NCI-H524 treated with DMSO at 0.1 percent for 48 hours (cell line): ENCODE measurements around the gene MAG.
"Not testable (repeated sequence)": the region's sequence is repeated elsewhere in the genome, so short reads cannot be mapped to it uniquely, and the experiment has no call there.

Source experiments
- DNase-seq: peaks from one replicate; lab custom pipeline; 2025; lab: John Stamatoyannopoulos, UW

MAG gene

GRCh38 chr19:35281303-35281702 is 10.7 kb upstream of the MAG start:
- DNase-seq = no peak

GRCh38 chr19:35284153-35285094 is 7.5 kb upstream of the MAG start:
- DNase-seq = no peak

- DNase-seq = no peak
Observed at GRCh38 chr19:35285095-35285449, 6.9 kb upstream of the MAG start.

DNA sequence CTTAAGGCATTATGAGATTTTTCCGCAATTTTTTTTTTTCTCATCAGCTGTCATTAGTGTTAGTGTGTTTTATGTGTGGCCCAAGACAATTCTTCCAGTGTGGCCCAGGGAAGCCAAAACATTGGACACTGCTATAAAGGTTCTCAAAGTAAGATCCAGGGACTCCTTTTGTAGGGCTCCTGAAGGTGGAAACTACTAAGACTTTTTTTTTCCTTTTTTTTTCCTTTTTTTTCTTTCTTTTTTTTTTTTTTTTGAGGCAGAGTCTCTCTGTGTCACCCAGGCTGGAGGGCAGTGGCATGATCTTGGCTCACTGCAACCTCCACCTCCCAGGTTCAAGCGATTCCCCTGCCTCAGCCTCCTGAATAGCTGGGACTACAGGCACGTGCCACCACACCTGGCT is 6.5 kb upstream of the MAG start:
- DNase-seq = not testable (repeated sequence)

DNA sequence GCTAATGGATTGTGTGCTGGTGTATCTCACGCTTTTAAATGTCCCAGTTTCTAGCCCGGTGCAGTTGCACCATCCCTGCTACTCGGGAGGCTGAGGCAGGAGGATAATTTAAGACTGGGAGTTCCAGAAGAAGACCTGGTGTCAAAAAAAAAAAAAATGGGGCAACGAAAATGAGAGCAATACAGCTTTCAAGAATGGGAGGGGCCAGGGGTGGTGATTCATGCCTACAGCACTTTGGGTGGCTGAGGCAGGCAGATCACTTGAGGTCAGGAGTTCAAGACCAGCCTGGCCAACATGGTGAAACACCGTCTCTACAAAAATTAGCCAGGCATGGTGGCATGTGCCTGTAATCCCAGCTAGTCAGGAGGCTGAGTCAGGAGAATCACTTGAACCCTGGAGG is 5.9 kb upstream of the MAG start:
- DNase-seq = not testable (repeated sequence)

GRCh38 chr19:35287713-35288112 is 4.2 kb upstream of the MAG start:
- no peak for DNase-seq

DNA sequence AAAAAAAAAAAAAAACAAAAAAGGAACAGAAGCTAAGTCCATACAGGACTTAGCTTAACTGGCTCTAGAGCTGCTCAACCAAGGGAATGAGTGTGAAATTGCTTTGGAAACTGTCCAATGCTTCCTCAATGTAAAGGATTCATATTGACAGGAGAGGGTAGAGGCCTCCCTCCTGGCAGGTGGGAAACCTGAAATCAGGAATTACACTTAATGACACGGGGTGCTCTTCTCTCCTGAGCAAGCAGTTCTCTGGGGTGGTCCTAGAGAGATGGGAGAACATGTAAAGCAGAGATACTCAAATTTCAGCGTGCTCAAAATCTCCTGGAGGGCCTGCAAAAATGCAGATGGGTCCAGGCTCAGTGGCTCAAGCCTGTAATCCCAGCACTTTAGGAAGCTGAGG is 3.6 kb upstream of the MAG start:
- DNase-seq = no peak

DNA sequence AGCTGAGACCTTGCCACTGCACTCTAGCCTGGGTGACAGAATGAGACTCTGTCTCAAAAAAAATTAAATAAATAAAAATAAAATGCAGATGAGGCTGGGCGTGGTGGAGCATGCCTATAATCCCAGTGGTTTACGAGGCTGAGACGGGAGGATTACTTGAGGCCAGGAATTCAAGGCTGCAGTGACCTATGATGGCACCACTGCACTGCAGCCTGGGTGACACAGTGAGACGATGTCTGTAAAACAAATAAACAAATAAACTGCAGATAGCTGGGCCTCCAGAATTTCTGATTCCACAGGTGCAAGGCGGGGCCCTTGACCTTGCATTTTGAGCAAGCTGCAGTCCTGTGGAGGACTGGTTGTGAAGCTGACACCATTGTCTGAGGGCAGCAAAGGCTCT is 3.1 kb upstream of the MAG start:
- DNase-seq = no peak

DNA sequence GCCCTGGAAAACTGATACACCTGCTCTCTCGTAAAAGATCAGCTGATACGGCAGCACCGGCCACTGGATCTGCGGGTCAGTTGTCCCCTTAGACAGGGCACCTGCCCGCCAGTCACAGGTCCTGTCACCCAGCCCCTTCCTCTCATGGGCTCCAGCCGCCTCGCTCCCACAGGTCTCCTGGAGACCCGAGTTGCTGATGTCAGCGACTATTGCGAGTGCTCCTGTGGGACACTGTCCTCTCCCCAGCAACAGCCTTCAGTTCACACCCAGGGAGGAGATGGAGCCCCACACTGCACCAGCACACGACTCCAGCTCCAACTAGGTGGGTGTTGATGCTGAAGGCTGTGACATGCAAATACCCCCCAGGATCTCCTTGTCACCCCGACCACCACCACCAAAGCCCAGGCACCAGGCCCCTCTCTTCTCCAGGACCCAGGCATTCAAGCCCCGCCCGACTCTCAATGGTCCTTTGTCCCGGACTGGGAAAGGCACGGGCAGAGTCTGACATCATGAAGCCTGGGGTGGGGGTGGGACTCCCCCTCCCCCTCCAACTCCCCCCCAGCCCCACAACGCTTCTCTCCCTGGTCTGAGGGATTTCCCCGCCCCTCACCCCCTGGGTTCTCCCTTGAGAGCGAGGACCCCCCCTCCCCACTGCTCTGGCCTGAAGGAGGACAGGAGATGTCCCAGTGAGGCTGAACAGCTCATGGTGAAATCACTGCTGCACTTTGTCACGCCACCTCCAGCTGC is 1.4 kb upstream of the MAG start:
- DNase-seq = no peak

- DNase-seq = no peak
Observed at GRCh38 chr19:35291259-35291658, 702 bp upstream of the MAG start.

GRCh38 chr19:35292421-35293362 is 731 bp downstream of the MAG start:
- DNase-seq = no peak

DNA sequence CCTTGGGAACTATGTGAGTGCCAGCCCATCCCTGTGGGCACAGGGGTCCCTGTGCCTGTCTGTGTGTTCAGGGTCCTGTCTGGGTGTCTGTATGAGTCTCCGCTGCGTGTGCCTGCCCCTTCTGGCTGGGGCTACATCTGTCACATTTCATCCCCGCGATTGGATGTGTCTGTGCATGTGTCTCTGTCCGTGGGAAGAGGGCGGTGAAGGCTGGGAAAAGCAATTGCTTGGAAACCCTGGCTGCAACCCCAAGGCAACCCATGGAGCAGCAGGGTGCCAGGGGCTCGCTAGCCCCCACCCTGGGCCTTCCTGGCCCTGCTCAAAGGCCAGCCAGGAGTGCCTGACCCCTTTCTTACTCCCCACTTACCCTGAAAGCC is 1.4 kb downstream of the MAG start:
- DNase-seq = no peak

GRCh38 chr19:35293808-35294207 is 1.8 kb downstream of the MAG start:
- no peak for DNase-seq

DNA sequence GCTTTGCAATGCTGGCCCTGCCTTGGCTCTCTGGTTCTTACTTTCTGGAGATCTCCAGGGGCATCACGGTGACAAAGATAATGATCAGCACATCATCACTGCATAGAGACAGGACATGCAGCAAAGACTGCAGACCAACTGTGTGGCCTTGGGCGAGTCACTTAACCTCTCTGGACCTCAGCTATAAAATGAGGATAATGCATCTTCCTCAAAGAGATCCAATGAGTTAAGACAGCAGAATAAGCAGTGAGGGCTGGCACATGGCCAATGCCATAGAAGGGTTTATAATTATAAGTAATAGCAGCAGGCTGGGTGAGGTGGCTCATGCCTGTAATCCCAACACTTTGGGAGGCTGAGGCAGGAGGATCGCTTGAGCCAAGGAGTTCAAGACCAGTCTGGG is 2.4 kb downstream of the MAG start:
- no peak for DNase-seq

DNA sequence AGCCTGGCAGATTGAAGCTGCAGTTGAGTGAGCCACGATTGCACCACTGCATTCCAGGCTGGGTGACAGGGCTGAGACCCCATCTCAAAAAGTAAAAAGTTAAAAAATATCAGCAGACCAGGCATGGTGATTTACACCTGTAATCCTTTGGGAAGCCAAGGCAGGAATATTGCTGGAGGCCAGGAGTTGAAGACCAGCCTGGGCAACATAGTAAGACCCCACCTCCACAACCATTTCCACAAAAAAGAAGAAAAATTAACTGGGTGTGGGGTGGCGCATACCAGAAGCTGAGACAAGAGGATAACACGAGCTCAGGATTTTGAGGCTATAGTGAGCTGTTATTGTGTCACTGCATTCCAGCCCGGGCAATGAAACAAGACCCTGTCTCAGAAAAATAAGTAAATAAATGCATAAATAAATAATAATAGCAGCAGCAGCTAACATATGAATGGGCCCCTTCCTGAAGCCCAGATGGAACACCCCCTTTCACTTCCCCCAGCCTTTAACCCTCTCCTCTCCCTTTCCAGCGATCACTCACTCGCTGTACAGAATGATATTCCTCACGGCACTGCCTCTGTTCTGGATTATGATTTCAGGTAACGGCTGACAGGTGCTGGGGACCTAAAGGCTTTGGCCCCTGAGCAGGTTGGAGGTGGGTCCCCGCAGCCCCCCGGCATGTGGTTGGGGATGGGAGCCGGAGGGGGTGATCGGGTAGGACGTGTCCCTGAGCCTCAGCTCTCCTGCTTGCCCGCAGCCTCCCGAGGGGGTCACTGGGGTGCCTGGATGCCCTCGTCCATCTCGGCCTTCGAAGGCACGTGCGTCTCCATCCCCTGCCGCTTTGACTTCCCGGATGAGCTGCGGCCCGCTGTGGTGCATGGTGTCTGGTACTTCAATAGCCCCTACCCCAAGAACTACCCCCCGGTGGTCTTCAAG is 3.2 kb downstream of the MAG start:
- DNase-seq = no peak

DNA sequence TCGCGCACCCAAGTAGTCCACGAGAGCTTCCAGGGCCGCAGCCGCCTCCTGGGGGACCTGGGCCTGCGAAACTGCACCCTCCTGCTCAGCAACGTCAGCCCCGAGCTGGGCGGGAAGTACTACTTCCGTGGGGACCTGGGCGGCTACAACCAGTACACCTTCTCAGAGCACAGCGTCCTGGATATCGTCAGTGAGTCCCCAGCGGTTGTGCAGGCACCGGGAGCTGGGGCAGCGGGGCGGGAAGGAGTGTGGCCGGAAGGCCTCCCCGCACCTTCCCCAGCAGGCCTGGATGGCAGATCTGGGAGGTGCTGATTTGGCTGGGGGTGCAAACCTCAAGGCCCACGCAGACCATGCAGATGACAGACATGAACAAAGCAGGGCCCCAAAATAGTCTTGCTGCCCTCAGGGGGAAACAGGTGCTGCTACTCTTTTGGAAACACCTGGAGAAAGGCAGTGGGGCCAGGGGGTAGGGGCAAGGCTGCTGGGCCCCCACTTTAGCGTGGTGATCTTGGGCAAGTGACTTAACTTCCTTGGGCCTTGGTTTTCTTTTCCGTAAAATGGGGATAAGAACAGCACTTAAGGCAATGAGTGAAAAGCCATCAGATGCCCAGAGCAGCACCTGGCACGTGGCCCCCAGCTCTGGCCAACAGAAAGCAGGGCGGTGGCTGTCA is 4.0 kb downstream of the MAG start:
- DNase-seq = no peak

- no peak for DNase-seq
Observed at GRCh38 chr19:35296644-35297514, 4.9 kb downstream of the MAG start.

- no peak for DNase-seq
Observed at GRCh38 chr19:35297515-35297848, 5.5 kb downstream of the MAG start.

GRCh38 chr19:35297922-35298321 is 6.0 kb downstream of the MAG start:
- no peak for DNase-seq

DNA sequence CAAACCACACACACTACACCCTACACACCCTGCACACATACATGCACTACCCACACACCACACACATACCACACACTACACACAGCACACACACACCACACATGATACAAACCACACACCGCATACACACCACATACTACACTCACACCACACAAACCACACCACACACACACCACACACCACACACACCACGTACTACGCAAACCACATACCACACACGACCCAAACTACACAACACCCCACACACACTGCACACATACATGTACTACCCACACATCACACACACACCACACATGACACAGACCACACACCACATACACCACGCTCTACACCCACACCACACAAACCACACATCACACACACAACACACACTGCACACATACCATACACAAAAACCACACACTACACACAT is 6.6 kb downstream of the MAG start:
- no peak for DNase-seq
